ENCODE data around the gene EFEMP2.
A peak's percentile ranks its signal among the peaks of the same experiment; 100 is the strongest.

EFEMP2 gene

GRCh38 chr11:65917434-65918210 is 45.0 kb upstream of the EFEMP2 start:
- Histone ChIP-seq H3K27ac (no peak overlapping the region), H3K4me2 (peak overlapping the region; percentile 85), H3K79me2 (ENCODE audit: insufficient read depth, low read depth) (peaks cover 13% of the 10 kb centered on the region; the same call in 1 of the 2 replicates), H3K4me3 (IDR thresholded peaks at IDR 0.05; ENCODE audit: insufficient read depth, low read depth, low read length) (no peak overlapping the region), H3K27me3 (ENCODE audit: insufficient read depth, low read depth) (no peaks in the 10 kb centered on the region), H2AFZ (ENCODE audit: low read depth) (no peak overlapping the region), H3K4me1 (ENCODE audit: low read depth, poor library complexity, severe bottlenecking) (peaks cover 27% of the 10 kb centered on the region), H3K36me3 (ENCODE audit: insufficient read depth) (no peaks in the 10 kb centered on the region), H4K20me1 (ENCODE audit: insufficient read depth) (no peaks in the 10 kb centered on the region), H3K9ac (peak overlapping the region; percentile 82; the same call in 1 of the 2 replicates)
- no peak for TF ChIP-seq CTCF (conservative IDR thresholded peaks at IDR 0.05; ENCODE audit: low read depth, low read length)

- no peak for TF ChIP-seq CTCF (conservative IDR thresholded peaks at IDR 0.05; ENCODE audit: low read depth, low read length)
- Histone ChIP-seq H4K20me1 (ENCODE audit: insufficient read depth) (no peaks in the 10 kb centered on the region), H3K4me1 (ENCODE audit: low read depth, poor library complexity, severe bottlenecking) (peaks cover 29% of the 10 kb centered on the region), H3K4me2 (0 out of 2 replicates have a peak overlapping the region, but pooled peaks have one; percentile 8), H3K4me3 (IDR thresholded peaks at IDR 0.05; ENCODE audit: insufficient read depth, low read depth, low read length) (no peak overlapping the region), H3K27me3 (ENCODE audit: insufficient read depth, low read depth) (no peaks in the 10 kb centered on the region), H3K36me3 (ENCODE audit: insufficient read depth) (no peaks in the 10 kb centered on the region), H3K79me2 (ENCODE audit: insufficient read depth, low read depth) (peaks cover 13% of the 10 kb centered on the region; the same call in 1 of the 2 replicates), H3K9ac (no peak overlapping the region), H3K27ac (no peak overlapping the region), H2AFZ (ENCODE audit: low read depth) (no peak overlapping the region)
Measured at GRCh38 chr11:65917077-65917433, 44.5 kb upstream of the EFEMP2 start.

GRCh38 chr11:65916391-65916790 is 43.8 kb upstream of the EFEMP2 start:
- Histone ChIP-seq H3K27ac (no peak overlapping the region), H3K36me3 (ENCODE audit: insufficient read depth) (no peaks in the 10 kb centered on the region), H2AFZ (ENCODE audit: low read depth) (no peak overlapping the region), H3K4me2 (no peak overlapping the region), H3K9ac (no peak overlapping the region), H4K20me1 (ENCODE audit: insufficient read depth) (no peaks in the 10 kb centered on the region), H3K79me2 (ENCODE audit: insufficient read depth, low read depth) (peaks cover 13% of the 10 kb centered on the region; the same call in 1 of the 2 replicates), H3K4me3 (IDR thresholded peaks at IDR 0.05; ENCODE audit: insufficient read depth, low read depth, low read length) (no peak overlapping the region), H3K4me1 (ENCODE audit: low read depth, poor library complexity, severe bottlenecking) (peaks cover 35% of the 10 kb centered on the region), H3K27me3 (ENCODE audit: insufficient read depth, low read depth) (no peaks in the 10 kb centered on the region)
- no peak for TF ChIP-seq CTCF (conservative IDR thresholded peaks at IDR 0.05; ENCODE audit: low read depth, low read length)

- Histone ChIP-seq H3K79me2 (ENCODE audit: insufficient read depth, low read depth) (peaks cover 13% of the 10 kb centered on the region; the same call in 1 of the 2 replicates), H3K36me3 (ENCODE audit: insufficient read depth) (no peaks in the 10 kb centered on the region), H3K27me3 (ENCODE audit: insufficient read depth, low read depth) (no peaks in the 10 kb centered on the region), H3K4me2 (no peak overlapping the region), H4K20me1 (ENCODE audit: insufficient read depth) (no peaks in the 10 kb centered on the region), H3K4me3 (IDR thresholded peaks at IDR 0.05; ENCODE audit: insufficient read depth, low read depth, low read length) (no peak overlapping the region), H2AFZ (ENCODE audit: low read depth) (no peak overlapping the region), H3K4me1 (ENCODE audit: low read depth, poor library complexity, severe bottlenecking) (peaks cover 33% of the 10 kb centered on the region), H3K9ac (no peak overlapping the region), H3K27ac (no peak overlapping the region)
- TF ChIP-seq CTCF (conservative IDR thresholded peaks at IDR 0.05; ENCODE audit: low read depth, low read length): no peak
Measured at GRCh38 chr11:65915821-65916251, 43.2 kb upstream of the EFEMP2 start.
